K562 (cell line): ENCODE results near the gene GPR176. TPM values are rescaled to one million over a fixed set of nuclear protein-coding genes. Genes with fewer than 3 reads are reported as not detected.
A peak's percentile ranks its signal among the peaks of the same experiment; 100 is the strongest.

Source experiments
- ATAC-seq: fragments of 200-7000 bp; cut with Tn5 transposase; 3 replicates; pipeline ENCODE4 v1.9.1; 2020; ENCODE audit warnings: moderate library complexity
- BruUV-seq: library from RNA; stranded (reverse); fragments of 400-500 nt; replicated peaks from 2 replicates; lab custom pipeline; 2021; lab: Mats Ljungman, UMichigan
- CTCF ChIA-PET: fragments of 300-600 bp; formaldehyde crosslinking; extraction: SDS; loops from one replicate; lab custom pipeline; 2021; ENCODE audit warnings: low intra/inter-chr PET ratio; lab: Yijun Ruan, JAX
- POLR2A ChIA-PET: fragments of 300-600, 350-650 bp; sonication (Branson Sonifier 250); formaldehyde crosslinking; extraction: SDS; loops from one replicate; lab custom pipeline; 2021; ENCODE audit warnings: antibody characterized with exemption, inconsistent platforms; lab: Yijun Ruan, JAX
- DNase-seq, 4 experiments: peaks; one replicate each; pipeline versions ENCODE4 v3.0.0 to v3.0.0-alpha.2; 2011 to 2018; ENCODE audit warnings: low spot score in 3 of 4, mixed read lengths in 3 of 4; ENCODE audit errors: extremely low read depth in 1 of 4
- FAIRE-seq: peaks from 2 replicates; lab custom pipeline; 2011; peaks lifted over from hg19 to GRCh38; lab: Jason Lieb, UNC
- H2AFZ ChIP-seq: 2 replicates; pipeline ENCODE4 v1.6.0; 2011; ENCODE audit warnings: low read depth, low read length, control low read depth, inconsistent platforms
- H3K27ac ChIP-seq: fragments of 200-600 bp; 3 replicates; pipeline ENCODE4 v1.8.0; 2011; ENCODE audit warnings: low read depth, mild to moderate bottlenecking, control low read depth, inconsistent platforms, low read length, moderate library complexity, mixed read lengths; ENCODE audit errors: extremely low read depth
- H3K27me3 ChIP-seq, 2 experiments: fragments of 300-600 bp in 1 of 2; 2 replicates in 1 of 2; 3 replicates in 1 of 2; pipeline versions ENCODE4 v1.6.0 to v1.8.0; 2011; ENCODE audit warnings: inconsistent platforms in 2 of 2, low read length in 2 of 2, mild to moderate bottlenecking in 1 of 2, mixed read lengths in 1 of 2, moderate library complexity in 1 of 2; ENCODE audit not compliant: control insufficient read depth in 2 of 2, insufficient read depth in 2 of 2
- H3K36me3 ChIP-seq: fragments of 300-600 bp; 3 replicates; pipeline ENCODE4 v1.8.0; 2011; ENCODE audit warnings: mild to moderate bottlenecking, low read length, inconsistent platforms; ENCODE audit not compliant: control insufficient read depth, insufficient read depth
- H3K4me1 ChIP-seq, 2 experiments: fragments of 200-600 bp in 1 of 2; replicated peaks in 1 of 2; 2 replicates in 1 of 2; 3 replicates in 1 of 2; pipeline versions ENCODE4 v1.5.1 to v1.8.0; 2011; ENCODE audit warnings: inconsistent platforms in 2 of 2, low read length in 2 of 2, mild to moderate bottlenecking in 1 of 2, mixed read lengths in 1 of 2, moderate library complexity in 1 of 2; ENCODE audit not compliant: control insufficient read depth in 2 of 2, insufficient read depth in 2 of 2
- H3K4me2 ChIP-seq: 2 replicates; pipeline ENCODE4 v1.6.1; 2011; ENCODE audit warnings: low read length, control low read depth, inconsistent platforms, mixed read lengths; ENCODE audit not compliant: insufficient read depth
- H3K4me3 ChIP-seq: fragments of 200-600 bp; sonication (generic), shearing (Covaris generic); 2 replicates; pipeline ENCODE4 v1.5.1; 2016; ENCODE audit warnings: control low read depth, inconsistent platforms
- H3K79me2 ChIP-seq: fragments of 200-600 bp; 3 replicates; pipeline ENCODE4 v1.8.0; 2011; ENCODE audit warnings: low read length, inconsistent platforms; ENCODE audit not compliant: control insufficient read depth, insufficient read depth
- H3K9ac ChIP-seq, 2 experiments: 2 replicates each; pipeline versions ENCODE4 v1.6.0 to v1.6.1; 2011; ENCODE audit warnings: low read depth in 2 of 2, low read length in 2 of 2, control low read depth in 1 of 2, inconsistent platforms in 1 of 2, mild to moderate bottlenecking in 1 of 2, mixed read lengths in 1 of 2; ENCODE audit not compliant: insufficient read depth in 1 of 2
- H3K9me1 ChIP-seq: one replicate; pipeline ENCODE4 v1.6.0; 2011; ENCODE audit warnings: inconsistent platforms, mild to moderate bottlenecking, low read length, moderate library complexity; ENCODE audit not compliant: control insufficient read depth, insufficient read depth
- H3K9me3 ChIP-seq: replicated peaks from 2 replicates; pipeline ENCODE4 v1.5.1; 2011; ENCODE audit warnings: low read depth, low read length, inconsistent platforms; ENCODE audit not compliant: control insufficient read depth, insufficient read depth
- H4K20me1 ChIP-seq: replicated peaks from 2 replicates; pipeline ENCODE4 v1.6.1; 2011; ENCODE audit warnings: low read length, inconsistent platforms, mixed read lengths; ENCODE audit not compliant: control insufficient read depth, insufficient read depth
- CBX3 ChIP-seq, 2 experiments: IDR thresholded peaks; 1 replicate in 1 of 2; 2 replicates in 1 of 2; pipeline ENCODE4 v1.6.1; 2012; ENCODE audit warnings: inconsistent platforms in 2 of 2, low read length in 2 of 2, borderline replicate concordance in 1 of 2, control low read depth in 1 of 2
- CEBPB ChIP-seq: fragments of 450-650 bp; IDR thresholded peaks from 2 replicates; pipeline ENCODE4 v1.6.1; 2016; ENCODE audit warnings: missing genetic modification characterization, missing compliant biosample characterization
- CEBPG ChIP-seq, 3 experiments: fragments of 200-800 bp in 1 of 3; sonication (Bioruptor generic) in 1 of 3; sonication (generic) in 1 of 3; formaldehyde crosslinking in 1 of 3; IDR thresholded peaks in 2 of 3; conservative IDR thresholded peaks in 1 of 3; 2 replicates each; pipeline versions ENCODE4 v1.6.1 to v1.8.0; 2016 to 2022; ENCODE audit warnings: missing compliant biosample characterization in 2 of 3, missing genetic modification characterization in 2 of 3, mild to moderate bottlenecking in 1 of 3, missing genetic modification reagents in 1 of 3
- CGGBP1 ChIP-seq: fragments of 250-450 bp; sonication (Bioruptor Pico); IDR thresholded peaks from 2 replicates; pipeline ENCODE4 v1.9.0; 2021; ENCODE audit warnings: mild to moderate bottlenecking
- HMG20B ChIP-seq: fragments of 250-450 bp; sonication (Bioruptor Pico); IDR thresholded peaks from 2 replicates; pipeline ENCODE4 v1.5.0; 2021; ENCODE audit warnings: mild to moderate bottlenecking
- SMC3 ChIP-seq: conservative IDR thresholded peaks from 2 replicates; pipeline ENCODE4 v1.6.1; 2011; ENCODE audit warnings: low read depth, low read length, improper control_type of control experiment; ENCODE audit not compliant: insufficient read depth
- TAF9B ChIP-seq: fragments of 450-650 bp; IDR thresholded peaks from 2 replicates; pipeline ENCODE4 v1.6.1; 2018; ENCODE audit warnings: mild to moderate bottlenecking; ENCODE audit not compliant: partially characterized antibody
- XRCC3 ChIP-seq: fragments of 450-650 bp; IDR thresholded peaks from 2 replicates; pipeline ENCODE4 v1.6.1; 2017; ENCODE audit warnings: mild to moderate bottlenecking, moderate library complexity
- ZNF695 ChIP-seq: fragments of 450-650 bp; formaldehyde crosslinking; IDR thresholded peaks from 2 replicates; pipeline ENCODE4 v1.4.0; 2020; ENCODE audit warnings: mild to moderate bottlenecking, moderate library complexity
- ZNF79 ChIP-seq: fragments of 250-450 bp; sonication (Bioruptor Pico); IDR thresholded peaks from 2 replicates; pipeline ENCODE4 v1.4.0; 2020; ENCODE audit warnings: low read depth, mild to moderate bottlenecking, moderate library complexity
- WGBS: fragments of 100-300 bp; shearing (Covaris generic); methylation state at CpG from one replicate; pipeline ENCODE4 v1.1.6; 2016; ENCODE audit warnings: low coverage, mixed read lengths; ENCODE audit not compliant: insufficient coverage; ENCODE audit errors: missing lambda C conversion rate; 5-methylcytosine and 5-hydroxymethylcytosine counted together
- in situ Hi-C: fragments of 300-500 bp; cut with MboI; formaldehyde crosslinking; loops from 4 replicates; pipeline ENCODE4 v1.15.0; 2018; ENCODE audit warnings: inconsistent platforms, mixed read lengths
- intact Hi-C: fragments of 100-400 bp; cut with micrococcal nuclease; formaldehyde crosslinking; loops from 2 replicates; pipeline ENCODE4 v1.14.2; 2022
- polyA plus RNA-seq, 8 experiments: library from polyadenylated mRNA; depleted of rRNA in 4 of 8; stranded (reverse) in 5 of 8; unstranded in 3 of 8; fragments of >200 nt; fragmentation: Nextera tagmentation in 2 of 8; fragmentation: Illumina TruSeq in 1 of 8; extraction: Ambion mirVana in 2 of 8; extraction: Trizol in 1 of 8; gene quantifications; 2 replicates each; pipeline versions ENCODE4 v1.2.1 to v1.2.3, GENCODE V29; 2011 to 2014; ENCODE audit warnings: inconsistent platforms in 1 of 8, missing spikeins in 1 of 8
- total RNA-seq, 7 experiments: library from RNA; depleted of rRNA in 6 of 7; stranded (reverse); fragments of >200 nt in 6 of 7; fragmentation: Illumina TruSeq in 2 of 7; extraction: Trizol in 2 of 7; gene quantifications; 2 replicates each; pipeline versions ENCODE4 v1.2.1 to v1.2.3, GENCODE V29; 2011 to 2021; ENCODE audit warnings: low replicate concordance in 1 of 7

Gene GPR176
- total and polyA plus RNA-seq, 9 of the 15 experiments (the other 6 are each of a cell fraction or from before 2014, with no cell fraction given), result 0.03 to 1.2 (median 0.76) TPM

- no peak for DNase-seq
- CTCF ChIA-PET, result no interaction called here
- Histone ChIP-seq H3K27ac (no peak overlapping the region), H3K9me1 (no peaks in the 10 kb centered on the region), H3K4me3 (no peak overlapping the region), H3K79me2 (no peaks in the 10 kb centered on the region), H3K9ac (no peak overlapping the region), H4K20me1 (no peaks in the 10 kb centered on the region; the same call in 1 of the 2 replicates), H3K36me3 (peaks cover 68% of the 10 kb centered on the region; the same call in 2 of the 3 replicates), H3K9me3 (no peaks in the 10 kb centered on the region), H3K4me2 (no peak overlapping the region), H3K4me1 (no peaks in the 10 kb centered on the region), H3K27me3 (no peaks in the 10 kb centered on the region), H2AFZ (no peak overlapping the region)
- BruUV-seq, result no TSS peak
- no peak for FAIRE-seq
- WGBS, result 55% methylated on average over 1 of the region's 1 CpG
- intact Hi-C loops, result no loop called here
- ATAC-seq, result no peak
- no peak for TF ChIP-seq CGGBP1 (CRISPR knock-in tag)
- no peak for TF ChIP-seq TAF9B
- no peak for TF ChIP-seq ZNF79 (CRISPR knock-in tag)
- TF ChIP-seq SMC3, result no peak
- no peak for TF ChIP-seq XRCC3
- no peak for TF ChIP-seq HMG20B (CRISPR knock-in tag)
- POLR2A ChIA-PET, result interaction anchor here (0.6 kb wide), 1 partner anchor 98 kb away, joined by 4 read pairs; no protein-coding TSS in a partner anchor
- in situ Hi-C loops, result no loop called here
Measured at GRCh38 chr15:39957481-39957880, 37.4 kb upstream of the GPR176 start.

GRCh38 chr15:39953521-39953920, 33.5 kb upstream of the GPR176 start:
- 84% methylated on average over 4 of the region's 4 CpGs for WGBS
- FAIRE-seq, result no peak

More at GRCh38 chr15:39953521-39953920, 33.5 kb upstream of the GPR176 start:
- Histone ChIP-seq H3K9me1 (no peaks in the 10 kb centered on the region), H3K9ac (no peak overlapping the region), H3K36me3 (peaks cover 69% of the 10 kb centered on the region; the same call in 2 of the 3 replicates), H3K27me3 (no peaks in the 10 kb centered on the region), H4K20me1 (no peaks in the 10 kb centered on the region; the same call in 1 of the 2 replicates), H3K9me3 (no peaks in the 10 kb centered on the region), H3K4me2 (no peak overlapping the region), H2AFZ (no peak overlapping the region), H3K4me3 (no peak overlapping the region), H3K79me2 (no peaks in the 10 kb centered on the region), H3K4me1 (no peaks in the 10 kb centered on the region), H3K27ac (no peak overlapping the region)
- intact Hi-C loops (no loop called here), in situ Hi-C loops (no loop called here)
- CTCF ChIA-PET, result no interaction called here
- no peak for DNase-seq
- BruUV-seq, result no TSS peak
- POLR2A ChIA-PET, result no interaction called here
- TF ChIP-seq CEBPB (tag) (peak; percentile 94), ZNF695 (CRISPR knock-in tag) (no peak), CBX3 (IDR thresholded peaks at IDR 0.05; ENCODE audit: borderline replicate concordance in 1 of 2, low read length in 2 of 2) (no peak), HMG20B (CRISPR knock-in tag) (no peak), CEBPG (CRISPR knock-in tag; IDR thresholded peaks at IDR 0.05) (peak; percentile 59; the same call in 1 of the 2 replicates), CEBPG (tag; conservative IDR thresholded peaks at IDR 0.05 in 1 of 2, IDR thresholded peaks at IDR 0.05 in 1 of 2) (peak; percentile 66 to 89)
- no peak for ATAC-seq
